ENCODE measurements around the gene TRPM1. TPM values are rescaled to one million over a fixed set of nuclear protein-coding genes. Genes with fewer than 3 reads are reported as not detected.

Gene TRPM1
- total RNA-seq, 2 donors from 2014 or later = not detected

DNA sequence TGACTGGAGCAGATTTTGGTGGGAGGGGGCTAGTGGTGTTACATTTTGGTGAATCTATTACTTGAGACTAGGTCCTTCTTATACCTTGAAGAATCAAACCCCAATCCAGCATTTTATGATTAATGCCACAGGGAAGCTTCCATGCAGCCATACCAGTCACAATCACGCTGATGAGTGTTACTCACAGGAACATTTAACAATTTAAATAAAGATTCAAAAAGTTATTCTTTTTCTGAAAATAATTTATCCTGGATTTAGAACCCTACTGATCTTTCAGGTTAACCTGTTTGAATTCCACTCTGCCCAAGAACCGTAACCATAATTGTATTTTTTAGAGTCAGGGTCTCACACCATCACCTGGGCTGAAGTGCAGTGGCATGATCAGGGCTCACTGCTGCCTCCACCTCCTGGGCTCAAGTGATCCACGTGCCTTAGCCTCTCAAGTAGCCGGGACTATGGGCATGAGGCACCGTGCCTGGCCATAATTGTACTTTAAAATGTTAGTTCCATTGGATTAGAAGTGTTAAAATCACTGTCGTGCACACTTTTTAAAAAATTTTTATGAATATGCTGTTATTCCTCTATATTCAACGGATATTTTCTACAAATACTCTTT is 109.2 kb downstream of the TRPM1 start:
- H3K4me1 Mint-ChIP-seq = peaks cover 13% of the 10 kb centered on the region
- no peaks in the 10 kb centered on the region for H3K27me3 Mint-ChIP-seq (ENCODE audit: insufficient read depth)
- no peak for TF ChIP-seq CTCF (conservative IDR thresholded peaks at IDR 0.05)
- DNase-seq = no peak
- Histone ChIP-seq H3K27ac (ENCODE audit: low read depth, low read length) (no peak overlapping the region), H3K9ac (ENCODE audit: extremely low read depth, low read length, poor library complexity, severe bottlenecking) (peak overlapping the region; percentile 66), H3K27me3 (ENCODE audit: control insufficient read depth, insufficient read depth, low read length, poor library complexity, severe bottlenecking) (no peaks in the 10 kb centered on the region), H3K4me1 (ENCODE audit: control insufficient read depth, insufficient read depth, low read length) (no peaks in the 10 kb centered on the region), H3K9me3 (ENCODE audit: control insufficient read depth, low read length) (no peaks in the 10 kb centered on the region), H3K4me3 (ENCODE audit: low read length) (peak overlapping the region; percentile 88), H3K36me3 (ENCODE audit: control insufficient read depth, insufficient read depth, low read length) (no peaks in the 10 kb centered on the region)
- peak overlapping the region; percentile 89 for H3K4me3 Mint-ChIP-seq
- H3K27ac Mint-ChIP-seq = peak overlapping the region; percentile 90
- 75 to 77% methylated on average over 4 to 7 of the region's 7 CpGs for WGBS, 2 experiments (ENCODE audit: insufficient coverage in 1 of 2, insufficient read length in 1 of 2)
- H3K36me3 Mint-ChIP-seq (ENCODE audit: low read depth) = no peaks in the 10 kb centered on the region
- peaks cover 2% of the 10 kb centered on the region for H3K9me3 Mint-ChIP-seq

DNA sequence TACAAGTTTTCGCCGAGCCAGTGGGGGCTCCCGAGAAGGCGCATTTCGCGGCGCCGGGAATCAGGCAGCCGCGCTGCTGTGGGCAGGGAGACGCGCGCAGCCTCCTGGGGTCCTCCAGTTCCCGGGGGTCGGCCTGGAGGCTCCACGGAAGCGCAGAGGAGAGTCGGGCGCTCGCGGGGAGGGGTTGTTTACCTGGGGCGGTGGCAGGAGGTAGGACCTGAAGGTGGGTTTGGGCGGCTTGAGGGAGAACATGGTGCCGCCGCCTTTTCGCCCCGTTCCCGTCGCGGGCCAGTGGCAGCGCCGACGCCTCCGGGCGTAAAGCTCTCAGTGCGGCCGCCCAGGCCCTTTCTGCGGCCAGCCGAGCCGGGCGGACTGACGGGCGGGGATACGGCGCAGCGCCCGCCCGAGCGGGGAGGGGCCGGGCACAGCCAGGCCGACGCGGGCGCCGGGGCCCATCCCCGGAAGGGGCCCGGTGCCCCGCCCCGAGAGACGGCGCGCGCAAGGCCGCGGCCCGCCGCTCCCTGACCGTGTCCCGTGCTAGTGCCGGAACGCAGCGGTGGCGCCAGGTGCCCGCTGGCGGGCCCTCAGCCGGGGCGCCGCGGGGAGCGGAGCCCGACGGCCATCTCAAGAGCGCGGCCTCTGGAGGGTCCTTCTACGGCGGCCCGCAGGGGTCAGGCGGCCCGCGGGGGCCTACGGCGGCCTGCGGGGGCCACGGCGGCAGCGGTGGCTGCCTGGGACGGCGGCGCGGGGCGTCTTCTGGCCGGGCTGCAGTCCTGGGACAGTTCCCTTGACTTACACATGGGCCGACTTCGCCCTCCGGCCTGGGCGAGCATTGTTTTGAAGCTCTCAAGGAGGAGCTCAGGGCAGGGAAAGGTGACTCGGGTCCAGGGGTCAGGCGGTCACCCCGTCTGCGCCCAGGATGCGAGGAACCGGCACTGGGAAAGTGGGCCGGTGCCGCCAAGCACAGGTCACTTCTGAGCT is 110.0 kb downstream of the TRPM1 start, which contains the start of gene MTMR10:
MTMR10 (minus strand) TSS at position 374 of the 981 bp plus-strand sequence; CDS start at position 252, 122 bp downstream.
- H3K36me3 ChIP-seq (ENCODE audit: control insufficient read depth, insufficient read depth, low read length) = peaks cover 7% of the 10 kb centered on the region
- peaks cover 13% of the 10 kb centered on the region for H3K4me1 Mint-ChIP-seq
- peaks cover 3% of the 10 kb centered on the region for H3K36me3 Mint-ChIP-seq (ENCODE audit: low read depth)
- H3K4me3 Mint-ChIP-seq = peak within 1 kb of the TSS; percentile 89
- peak within 1 kb of the TSS; percentile 90 for H3K27ac Mint-ChIP-seq
- H3K27me3 Mint-ChIP-seq (ENCODE audit: insufficient read depth) = no peaks in the 10 kb centered on the region
- peak within 1 kb of the TSS; percentile 66 for H3K9ac ChIP-seq (ENCODE audit: extremely low read depth, low read length, poor library complexity, severe bottlenecking)
- 1 to 3% methylated on average over 32 to 114 of the region's 114 CpGs for WGBS, 2 experiments (ENCODE audit: insufficient coverage in 1 of 2, insufficient read length in 1 of 2)
- peak within 1 kb of the TSS; percentile 67 for H3K27ac ChIP-seq (ENCODE audit: low read depth, low read length)
- no peaks in the 10 kb centered on the region for H3K9me3 ChIP-seq (ENCODE audit: control insufficient read depth, low read length)
- H3K9me3 Mint-ChIP-seq = peaks cover 2% of the 10 kb centered on the region
- no peak for TF ChIP-seq CTCF (conservative IDR thresholded peaks at IDR 0.05)
- peak; percentile 92 for DNase-seq
- no peaks in the 10 kb centered on the region for H3K4me1 ChIP-seq (ENCODE audit: control insufficient read depth, insufficient read depth, low read length)
- H3K27me3 ChIP-seq (ENCODE audit: control insufficient read depth, insufficient read depth, low read length, poor library complexity, severe bottlenecking) = no peaks in the 10 kb centered on the region
- H3K4me3 ChIP-seq (ENCODE audit: low read length) = peak within 1 kb of the TSS; percentile 88

- TF ChIP-seq CTCF (conservative IDR thresholded peaks at IDR 0.05) = no peak
- Mint-ChIP-seq H3K4me3 (peak overlapping the region; percentile 89), H3K4me1 (peaks cover 13% of the 10 kb centered on the region), H3K27me3 (ENCODE audit: insufficient read depth) (no peaks in the 10 kb centered on the region), H3K27ac (peak overlapping the region; percentile 89), H3K36me3 (ENCODE audit: low read depth) (peaks cover 9% of the 10 kb centered on the region), H3K9me3 (peaks cover 2% of the 10 kb centered on the region)
- H3K36me3 ChIP-seq (ENCODE audit: control insufficient read depth, insufficient read depth, low read length) = peaks cover 8% of the 10 kb centered on the region
- no peak for DNase-seq
- H3K9me3 ChIP-seq (ENCODE audit: control insufficient read depth, low read length) = no peaks in the 10 kb centered on the region
- H3K27me3 ChIP-seq (ENCODE audit: control insufficient read depth, insufficient read depth, low read length, poor library complexity, severe bottlenecking) = no peaks in the 10 kb centered on the region
- H3K4me1 ChIP-seq (ENCODE audit: control insufficient read depth, insufficient read depth, low read length) = no peaks in the 10 kb centered on the region
- peak overlapping the region; percentile 67 for H3K27ac ChIP-seq (ENCODE audit: low read depth, low read length)
- 8 to 11% methylated on average over 17 to 23 of the region's 24 CpGs for WGBS, 2 experiments (ENCODE audit: insufficient coverage in 1 of 2, insufficient read length in 1 of 2)
- peak overlapping the region; percentile 88 for H3K4me3 ChIP-seq (ENCODE audit: low read length)
- peak overlapping the region; percentile 66 for H3K9ac ChIP-seq (ENCODE audit: extremely low read depth, low read length, poor library complexity, severe bottlenecking)
Observed at GRCh38 chr15:30990446-30991254, 110.9 kb downstream of the TRPM1 start.

Data from endodermal cell (in vitro differentiated cells).